Trophoblast cell (in vitro differentiated cells and primary cell): Measurements from ENCODE around the gene SUSD3.
"Not testable (repeated sequence)": the region's sequence is repeated elsewhere in the genome, so short reads cannot be mapped to it uniquely, and the experiment has no call there.

Experiments used
- DNase-seq, 2 donors: peaks; one replicate each; pipeline ENCODE4 v3.0.0-alpha.2; 2016
- H2AFZ ChIP-seq: 2 replicates; pipeline ENCODE4 v1.6.1; 2013; ENCODE audit warnings: low read length, moderate library complexity, mild to moderate bottlenecking; ENCODE audit not compliant: insufficient read depth, poor library complexity
- H2AK5ac ChIP-seq: 2 replicates; pipeline ENCODE4 v1.6.1; 2013; ENCODE audit warnings: mild to moderate bottlenecking, low read length
- H2BK120ac ChIP-seq: 2 replicates; pipeline ENCODE4 v1.6.1; 2013; ENCODE audit warnings: low read length, mild to moderate bottlenecking, moderate library complexity; ENCODE audit not compliant: insufficient read depth, poor library complexity
- H2BK12ac ChIP-seq: 2 replicates; pipeline ENCODE4 v1.6.1; 2013; ENCODE audit warnings: mild to moderate bottlenecking, low read length, moderate library complexity
- H2BK5ac ChIP-seq: 2 replicates; pipeline ENCODE4 v1.6.1; 2013; ENCODE audit warnings: low read length, low read depth, moderate library complexity, mild to moderate bottlenecking; ENCODE audit not compliant: poor library complexity
- H3K14ac ChIP-seq: 2 replicates; pipeline ENCODE4 v1.6.1; 2013; ENCODE audit warnings: mild to moderate bottlenecking, low read length
- H3K18ac ChIP-seq: 2 replicates; pipeline ENCODE4 v1.6.1; 2013; ENCODE audit warnings: mild to moderate bottlenecking, low read length
- H3K23ac ChIP-seq: 2 replicates; pipeline ENCODE4 v1.6.1; 2013; ENCODE audit warnings: low read length
- H3K27ac ChIP-seq: 2 replicates; pipeline ENCODE4 v1.5.1; 2013; ENCODE audit warnings: low read depth, mild to moderate bottlenecking, inconsistent platforms, low read length, moderate library complexity
- H3K27me3 ChIP-seq: 2 replicates; pipeline ENCODE4 v1.6.1; 2013; ENCODE audit warnings: inconsistent platforms, mild to moderate bottlenecking, low read length, moderate library complexity; ENCODE audit not compliant: insufficient read depth
- H3K36me3 ChIP-seq, 2 experiments: 1 replicate in 1 of 2; 2 replicates in 1 of 2; pipeline ENCODE4 v1.6.1; 2013; ENCODE audit warnings: low read length in 2 of 2, mild to moderate bottlenecking in 2 of 2, moderate library complexity in 1 of 2; ENCODE audit not compliant: insufficient read depth in 2 of 2, control insufficient read depth in 1 of 2
- H3K4ac ChIP-seq: 2 replicates; pipeline ENCODE4 v1.6.1; 2013; ENCODE audit warnings: low read depth, mild to moderate bottlenecking, low read length, moderate library complexity
- H3K4me1 ChIP-seq, 2 experiments: 1 replicate in 1 of 2; 2 replicates in 1 of 2; pipeline ENCODE4 v1.6.1; 2013; ENCODE audit warnings: low read length in 2 of 2, mild to moderate bottlenecking in 2 of 2, moderate library complexity in 1 of 2; ENCODE audit not compliant: insufficient read depth in 2 of 2, control insufficient read depth in 1 of 2
- H3K4me2 ChIP-seq: 2 replicates; pipeline ENCODE4 v1.6.1; 2013; ENCODE audit warnings: inconsistent platforms, mild to moderate bottlenecking, low read length, moderate library complexity
- H3K4me3 ChIP-seq: 2 replicates; pipeline ENCODE4 v1.5.1; 2013; ENCODE audit warnings: mild to moderate bottlenecking, low read depth, low read length, inconsistent platforms
- H3K79me1 ChIP-seq: one replicate; pipeline ENCODE4 v1.6.1; 2013; ENCODE audit warnings: low read length
- H3K79me2 ChIP-seq: 2 replicates; pipeline ENCODE4 v1.6.1; 2013; ENCODE audit warnings: low read length, mild to moderate bottlenecking; ENCODE audit not compliant: control insufficient read depth, insufficient read depth, poor library complexity
- H3K9ac ChIP-seq: 2 replicates; pipeline ENCODE4 v1.6.1; 2013; ENCODE audit warnings: mild to moderate bottlenecking, low read length
- H3K9me3 ChIP-seq: 2 replicates; pipeline ENCODE4 v1.6.1; 2013; ENCODE audit warnings: low read depth, mild to moderate bottlenecking, control low read depth, inconsistent platforms, low read length; ENCODE audit not compliant: insufficient read depth
- H4K12ac ChIP-seq: 2 replicates; pipeline ENCODE4 v1.6.1; 2013; ENCODE audit warnings: low read depth, mild to moderate bottlenecking, low read length, moderate library complexity
- H4K8ac ChIP-seq: 2 replicates; pipeline ENCODE4 v1.6.1; 2013; ENCODE audit warnings: low read depth, mild to moderate bottlenecking, low read length, moderate library complexity
- H4K91ac ChIP-seq: one replicate; pipeline ENCODE4 v1.6.1; 2013; ENCODE audit warnings: low read depth, mild to moderate bottlenecking, low read length, moderate library complexity
- WGBS: extraction: QIAGEN DNeasy Blood & Tissue Kit; methylation state at CpG from one replicate; pipeline ENCODE4 v1.1.7; 2013; ENCODE audit warnings: missing lambda C conversion rate; ENCODE audit not compliant: insufficient read length, insufficient coverage; ENCODE audit errors: extremely low coverage; 5-methylcytosine and 5-hydroxymethylcytosine counted together

Gene SUSD3

GRCh38 chr9:93116072-93116961 lies 57.8 kb downstream of the SUSD3 start:
- Histone ChIP-seq H3K27me3 (no peaks in the 10 kb centered on the region), H4K12ac (no peak overlapping the region), H4K91ac (no peak overlapping the region), H2BK120ac (no peak overlapping the region), H3K9me3 (no peaks in the 10 kb centered on the region), H3K4me3 (no peak overlapping the region), H3K18ac (no peak overlapping the region), H3K14ac (no peak overlapping the region), H2BK5ac (no peak overlapping the region), H3K79me1 (no peaks in the 10 kb centered on the region), H3K27ac (no peak overlapping the region), H2AK5ac (no peak overlapping the region), H3K4me2 (no peak overlapping the region), H3K4me1 (peaks cover 0 to 10% of the 10 kb centered on the region in 2 experiments), H2AFZ (no peak overlapping the region), H3K36me3 (peaks cover 5% of the 10 kb centered on the region in 2 experiments), H3K9ac (no peak overlapping the region), H3K4ac (no peak overlapping the region), H3K23ac (no peak overlapping the region), H2BK12ac (no peak overlapping the region), H3K79me2 (no peaks in the 10 kb centered on the region), H4K8ac (no peak overlapping the region)
- peak; percentile 50 to 56 for DNase-seq
- WGBS, result no CpG with 5 or more reads among the region's 17 CpGs

DNA sequence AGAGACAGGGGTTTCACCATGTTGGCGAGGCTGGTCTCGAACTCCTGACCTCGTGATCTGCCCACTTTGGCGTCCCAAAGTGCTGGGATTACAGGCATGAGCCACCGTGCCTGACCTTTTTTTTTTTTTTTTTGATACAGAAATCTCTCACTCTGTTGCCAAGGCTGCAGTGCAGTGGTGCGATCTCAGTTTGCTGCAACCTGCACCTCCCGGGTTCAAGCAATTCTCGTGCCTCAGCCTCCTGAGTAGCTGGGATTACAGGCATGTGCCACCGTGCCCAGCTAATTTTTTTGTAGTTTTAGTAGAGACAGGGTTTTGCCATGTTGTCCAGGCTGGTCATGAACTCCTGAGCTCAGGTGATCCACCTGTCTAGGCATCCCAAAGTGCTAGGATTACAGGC lies 59.0 kb downstream of the SUSD3 start:
- H4K12ac ChIP-seq, H3K4me3 ChIP-seq, H3K4me2 ChIP-seq, H2BK120ac ChIP-seq, H3K9me3 ChIP-seq, H2AFZ ChIP-seq, H2BK12ac ChIP-seq, H3K4me1 ChIP-seq, H3K4ac ChIP-seq, H3K18ac ChIP-seq, H3K14ac ChIP-seq, H3K79me2 ChIP-seq, H4K91ac ChIP-seq, H3K27ac ChIP-seq, H3K23ac ChIP-seq, H3K9ac ChIP-seq, H3K27me3 ChIP-seq, H2BK5ac ChIP-seq, H4K8ac ChIP-seq, H2AK5ac ChIP-seq, DNase-seq, H3K79me1 ChIP-seq: not testable (repeated sequence)
- peaks cover 8 to 11% of the 10 kb centered on the region in 2 experiments for H3K36me3 ChIP-seq
- WGBS, result no CpG with 5 or more reads among the region's 9 CpGs

DNA sequence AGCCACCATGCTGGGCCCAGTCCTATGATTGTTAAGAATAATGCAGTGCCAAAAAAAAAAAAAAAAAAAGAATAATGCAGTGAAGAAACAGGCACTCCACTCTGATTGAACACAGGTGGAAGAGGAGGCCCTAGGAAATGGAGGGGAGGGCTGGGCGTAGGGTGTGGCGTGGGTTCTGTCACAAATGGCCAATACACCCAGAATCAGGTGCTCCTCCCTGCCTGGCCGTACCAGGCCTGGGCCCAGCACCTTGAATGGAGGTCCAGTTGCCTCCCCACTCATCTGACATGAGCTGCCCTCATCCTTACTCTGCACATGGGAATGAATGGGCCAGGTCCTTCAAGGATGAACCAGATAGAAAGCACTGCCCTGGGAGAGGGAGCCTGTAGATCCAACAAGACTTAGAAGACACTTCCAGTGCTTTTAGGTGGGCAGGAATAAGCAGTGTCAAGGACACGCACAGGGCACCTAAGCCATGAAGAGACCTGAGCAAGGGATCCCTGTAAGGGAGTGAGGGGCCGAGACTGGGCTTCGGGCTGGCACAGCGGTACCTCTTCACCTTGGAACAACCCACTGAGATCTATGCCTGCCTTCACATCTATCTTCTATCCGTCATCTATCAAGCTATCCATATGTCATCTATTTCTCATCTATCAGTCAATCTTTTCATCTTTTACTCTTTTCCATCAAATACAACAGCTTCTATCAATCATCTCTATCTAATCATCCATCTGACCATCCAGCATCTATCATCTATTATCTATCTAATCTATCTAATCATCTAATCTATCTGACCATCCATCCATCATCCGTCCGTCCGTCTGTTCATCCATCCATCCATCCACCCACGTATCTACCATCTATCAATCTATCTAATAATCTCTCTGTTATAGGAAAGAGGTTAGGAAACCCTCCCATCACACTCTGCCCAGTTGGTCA lies 59.7 kb downstream of the SUSD3 start:
- H3K79me1 ChIP-seq, result no peaks in the 10 kb centered on the region
- no peak overlapping the region for H3K27ac ChIP-seq
- no peak overlapping the region for H3K4ac ChIP-seq
- H2BK5ac ChIP-seq, result no peak overlapping the region
- H3K23ac ChIP-seq, result no peak overlapping the region
- H3K9me3 ChIP-seq, result no peaks in the 10 kb centered on the region
- no peak overlapping the region for H3K9ac ChIP-seq
- H2AK5ac ChIP-seq, result no peak overlapping the region
- no peak for DNase-seq
- H3K36me3 ChIP-seq, result peaks cover 8 to 12% of the 10 kb centered on the region in 2 experiments
- WGBS, result 100% methylated on average over 4 of the region's 12 CpGs
- no peak overlapping the region for H4K8ac ChIP-seq
- H2BK12ac ChIP-seq, result no peak overlapping the region
- no peak overlapping the region for H3K4me3 ChIP-seq
- H4K91ac ChIP-seq, result no peak overlapping the region
- H2AFZ ChIP-seq, result no peak overlapping the region
- no peak overlapping the region for H2BK120ac ChIP-seq
- no peak overlapping the region for H4K12ac ChIP-seq
- H3K4me2 ChIP-seq, result no peak overlapping the region
- H3K14ac ChIP-seq, result no peak overlapping the region
- peaks cover 0 to 10% of the 10 kb centered on the region in 2 experiments for H3K4me1 ChIP-seq
- H3K27me3 ChIP-seq, result no peaks in the 10 kb centered on the region
- no peak overlapping the region for H3K18ac ChIP-seq
- no peaks in the 10 kb centered on the region for H3K79me2 ChIP-seq

- Histone ChIP-seq H2AK5ac (no peak overlapping the region), H3K36me3 (peaks cover 12 to 13% of the 10 kb centered on the region in 2 experiments), H4K8ac (no peak overlapping the region), H4K12ac (no peak overlapping the region), H3K18ac (no peak overlapping the region), H4K91ac (no peak overlapping the region), H3K9ac (no peak overlapping the region), H2AFZ (no peak overlapping the region), H3K9me3 (no peaks in the 10 kb centered on the region), H3K27me3 (no peaks in the 10 kb centered on the region), H2BK12ac (no peak overlapping the region), H3K79me2 (no peaks in the 10 kb centered on the region), H3K27ac (no peak overlapping the region), H3K4ac (no peak overlapping the region), H3K4me3 (no peak overlapping the region), H3K23ac (no peak overlapping the region), H2BK5ac (no peak overlapping the region), H3K4me1 (peaks cover 0 to 4% of the 10 kb centered on the region in 2 experiments), H3K4me2 (no peak overlapping the region), H2BK120ac (no peak overlapping the region), H3K14ac (no peak overlapping the region), H3K79me1 (no peaks in the 10 kb centered on the region)
- WGBS, result no CpG with 5 or more reads among the region's 12 CpGs
- DNase-seq, result no peak
These were observed 60.6 kb downstream of the SUSD3 start for GRCh38 chr9:93118863-93119702.
